Measurements from ENCODE around the gene SRPX2. TPM values are rescaled to one million over a fixed set of nuclear protein-coding genes. Genes with fewer than 3 reads are reported as not detected.

The SRPX2 gene
- total RNA-seq, 6 donors from 2014 or later: 14.6 to 39.8 (median 23.4) TPM

DNA sequence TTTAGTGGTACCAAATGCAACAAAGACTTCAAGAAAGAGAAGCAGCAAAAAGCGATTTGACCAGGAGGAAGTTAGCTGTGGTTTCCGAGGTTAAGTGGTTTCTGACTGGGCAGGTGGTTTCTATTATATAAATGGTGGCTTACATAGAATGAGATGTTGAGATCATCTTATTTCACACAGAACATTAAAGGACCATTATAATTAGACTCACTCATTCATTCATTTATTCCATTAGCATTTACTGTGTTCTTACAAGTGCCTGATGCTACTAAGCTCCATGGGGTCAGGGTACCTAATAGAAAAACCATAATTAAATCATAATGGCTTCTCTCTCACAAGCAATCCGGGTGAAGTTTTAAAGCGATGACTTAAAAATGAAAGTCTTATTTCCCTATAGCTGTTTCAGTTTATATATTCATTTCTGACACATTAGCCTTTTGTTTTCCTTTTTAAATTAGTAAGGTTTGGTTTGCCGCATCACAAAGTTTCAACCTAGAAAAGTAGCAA lies 18.0 kb upstream of the SRPX2 start:
- WGBS, 2 donors: 57 to 65% methylated on average over 5 of the region's 5 CpGs
- Histone ChIP-seq H3K27me3 (no peaks in the 10 kb centered on the region), H3K36me3 (no peaks in the 10 kb centered on the region)

GRCh38 chrX:100635040-100635439 lies 9.0 kb upstream of the SRPX2 start:
- no peak overlapping the region for H3K4me3 ChIP-seq
- no peak for DNase-seq
- no peaks in the 10 kb centered on the region for H3K4me1 ChIP-seq
- 65 to 72% methylated on average over 5 of the region's 5 CpGs for WGBS, 2 donors
- no peaks in the 10 kb centered on the region for H3K36me3 ChIP-seq
- no peaks in the 10 kb centered on the region for H3K27me3 ChIP-seq
- ATAC-seq (ENCODE audit: low FRiP score in 2 of 2): no peak
- H3K9me3 ChIP-seq: no peaks in the 10 kb centered on the region
- H3K27ac ChIP-seq: no peak overlapping the region
- TF ChIP-seq POLR2A (IDR thresholded peaks at IDR 0.05) (no peak), EP300 (IDR thresholded peaks at IDR 0.05) (no peak), POLR2AphosphoS5 (IDR thresholded peaks at IDR 0.05) (no peak)
- TF ChIP-seq, protein P1, sequence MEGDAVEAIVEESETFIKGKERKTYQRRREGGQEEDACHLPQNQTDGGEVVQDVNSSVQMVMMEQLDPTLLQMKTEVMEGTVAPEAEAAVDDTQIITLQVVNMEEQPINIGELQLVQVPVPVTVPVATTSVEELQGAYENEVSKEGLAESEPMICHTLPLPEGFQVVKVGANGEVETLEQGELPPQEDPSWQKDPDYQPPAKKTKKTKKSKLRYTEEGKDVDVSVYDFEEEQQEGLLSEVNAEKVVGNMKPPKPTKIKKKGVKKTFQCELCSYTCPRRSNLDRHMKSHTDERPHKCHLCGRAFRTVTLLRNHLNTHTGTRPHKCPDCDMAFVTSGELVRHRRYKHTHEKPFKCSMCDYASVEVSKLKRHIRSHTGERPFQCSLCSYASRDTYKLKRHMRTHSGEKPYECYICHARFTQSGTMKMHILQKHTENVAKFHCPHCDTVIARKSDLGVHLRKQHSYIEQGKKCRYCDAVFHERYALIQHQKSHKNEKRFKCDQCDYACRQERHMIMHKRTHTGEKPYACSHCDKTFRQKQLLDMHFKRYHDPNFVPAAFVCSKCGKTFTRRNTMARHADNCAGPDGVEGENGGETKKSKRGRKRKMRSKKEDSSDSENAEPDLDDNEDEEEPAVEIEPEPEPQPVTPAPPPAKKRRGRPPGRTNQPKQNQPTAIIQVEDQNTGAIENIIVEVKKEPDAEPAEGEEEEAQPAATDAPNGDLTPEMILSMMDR (IDR thresholded peaks at IDR 0.05): no peak

More for the DNA sequence above, 18.0 kb upstream of the SRPX2 start:
- TF ChIP-seq EP300 (IDR thresholded peaks at IDR 0.05): no peak
- TF ChIP-seq, protein P1 (IDR thresholded peaks at IDR 0.05): no peak
- TF ChIP-seq POLR2A (IDR thresholded peaks at IDR 0.05): no peak
- TF ChIP-seq POLR2AphosphoS5 (IDR thresholded peaks at IDR 0.05): no peak
- H3K4me1 ChIP-seq: no peaks in the 10 kb centered on the region
- no peak overlapping the region for H3K27ac ChIP-seq
- no peak overlapping the region for H3K4me3 ChIP-seq
- no peak for DNase-seq
- no peak for ATAC-seq (ENCODE audit: low FRiP score in 2 of 2)
- no peaks in the 10 kb centered on the region for H3K9me3 ChIP-seq

DNA sequence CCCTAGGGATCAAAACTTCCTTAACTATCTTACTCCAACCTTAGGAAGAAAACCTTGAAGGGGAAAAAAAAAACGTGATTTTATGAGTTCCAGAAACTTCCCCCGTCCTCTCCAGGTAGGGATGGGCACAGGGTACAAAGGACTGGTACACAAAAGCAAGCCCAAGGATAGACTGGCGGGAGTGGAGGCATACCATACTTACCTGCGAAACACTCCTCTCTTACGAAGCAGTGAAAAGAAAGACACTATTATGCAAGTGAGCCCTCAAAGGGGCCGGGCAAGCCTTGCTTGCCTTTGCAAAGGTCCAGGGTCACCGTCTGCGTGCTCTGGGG lies 8.0 kb upstream of the SRPX2 start:
- WGBS, 2 donors: 47 to 52% methylated on average over 8 of the region's 8 CpGs
- ATAC-seq (ENCODE audit: low FRiP score in 2 of 2): peak in 1 of 2 donors; percentile 42
- no peaks in the 10 kb centered on the region for H3K27me3 ChIP-seq
- TF ChIP-seq, protein P1 (IDR thresholded peaks at IDR 0.05): no peak
- TF ChIP-seq EP300 (IDR thresholded peaks at IDR 0.05) (no peak), POLR2AphosphoS5 (IDR thresholded peaks at IDR 0.05) (no peak), POLR2A (IDR thresholded peaks at IDR 0.05) (no peak)
- H3K4me3 ChIP-seq: peak overlapping the region; percentile 42 to 60 (median 54)
- H3K9me3 ChIP-seq: no peaks in the 10 kb centered on the region
- peak overlapping the region; percentile 40 to 69 (median 54) for H3K27ac ChIP-seq
- H3K4me1 ChIP-seq: no peaks in the 10 kb centered on the region
- H3K36me3 ChIP-seq: no peaks in the 10 kb centered on the region
- DNase-seq: no peak

DNA sequence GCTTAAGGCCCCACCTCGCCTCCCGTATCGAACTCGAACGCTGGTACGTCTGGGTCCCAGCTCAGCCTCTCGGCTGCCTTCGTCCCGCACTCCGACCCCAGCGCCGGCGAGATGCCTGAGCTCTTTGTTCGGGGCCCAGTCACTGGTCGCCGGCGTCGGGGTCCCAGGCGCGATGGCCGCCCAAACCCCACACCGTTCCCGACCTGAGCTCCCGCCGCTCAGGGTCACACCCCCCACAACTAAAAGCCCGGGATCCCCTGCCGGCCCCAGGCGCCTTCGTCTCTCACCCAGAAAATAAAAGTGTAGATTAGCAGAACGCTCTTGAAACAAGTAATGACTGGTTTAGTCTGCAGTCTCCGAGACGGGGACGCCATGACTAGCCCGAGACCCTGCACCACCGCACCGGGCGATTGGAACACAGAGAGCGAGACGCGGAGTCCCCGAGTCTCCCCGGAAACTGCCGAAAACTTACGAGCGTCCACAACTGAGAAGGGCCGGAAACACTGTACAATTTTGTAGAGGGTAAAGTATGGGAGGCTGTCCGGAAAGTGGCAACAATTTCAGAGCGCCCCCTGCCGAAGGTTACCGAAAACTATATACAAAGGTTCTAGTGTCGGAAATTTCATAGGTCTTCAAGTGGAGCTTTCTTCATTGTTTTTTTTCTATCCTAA lies 7.5 kb upstream of the SRPX2 start, which contains the start of gene TSPAN6:
Gene TSPAN6, minus strand, starts transcription at position 486 of the 671 bp plus-strand sequence. Its CDS starts 112 bp downstream, at position 374.
- TF ChIP-seq, protein P1 (IDR thresholded peaks at IDR 0.05): peak in 4 of 6 experiments; percentile 29 to 43 (median 36)
- TF ChIP-seq POLR2AphosphoS5 (IDR thresholded peaks at IDR 0.05): no peak
- ATAC-seq (ENCODE audit: low FRiP score in 2 of 2) (peak; percentile 86 to 97), DNase-seq (peak; percentile 64 to 66)
- WGBS, 2 donors: 6 to 45% methylated on average over 25 to 51 of the region's 51 CpGs
- H3K27me3 ChIP-seq: no peaks in the 10 kb centered on the region
- H3K4me1 ChIP-seq: no peaks in the 10 kb centered on the region
- H3K27ac ChIP-seq: peak within 1 kb of the TSS; percentile 40 to 69 (median 54)
- H3K9me3 ChIP-seq: no peaks in the 10 kb centered on the region
- H3K4me3 ChIP-seq: peak within 1 kb of the TSS; percentile 42 to 60 (median 54)
- no peaks in the 10 kb centered on the region for H3K36me3 ChIP-seq

GRCh38 chrX:100642290-100642689 lies 1.7 kb upstream of the SRPX2 start:
- no peaks in the 10 kb centered on the region for H3K9me3 ChIP-seq
- DNase-seq: no peak

More at GRCh38 chrX:100642290-100642689, 1.7 kb upstream of the SRPX2 start:
- Histone ChIP-seq H3K27ac (no peak overlapping the region), H3K4me1 (no peaks in the 10 kb centered on the region), H3K36me3 (no peaks in the 10 kb centered on the region), H3K27me3 (no peaks in the 10 kb centered on the region), H3K4me3 (no peak overlapping the region)
- ATAC-seq (ENCODE audit: low FRiP score in 2 of 2): no peak
- TF ChIP-seq POLR2AphosphoS5 (IDR thresholded peaks at IDR 0.05) (no peak), EP300 (IDR thresholded peaks at IDR 0.05) (no peak), POLR2A (IDR thresholded peaks at IDR 0.05) (no peak)
- TF ChIP-seq, protein P1 (IDR thresholded peaks at IDR 0.05): no peak
- 44 to 54% methylated on average over 3 of the region's 3 CpGs for WGBS, 2 donors
